K562 (cell line): ENCODE results near the gene WDR35. TPM values are rescaled to one million over a fixed set of nuclear protein-coding genes. Genes with fewer than 3 reads are reported as not detected.

Source experiments
- DDX20 ChIP-seq: fragments of 450-650 bp; IDR thresholded peaks from 2 replicates; pipeline ENCODE4 v1.6.1; 2016; ENCODE audit warnings: missing genetic modification characterization, low read depth, mild to moderate bottlenecking, missing compliant biosample characterization, moderate library complexity
- HDAC8 ChIP-seq: fragments of 450-650 bp; IDR thresholded peaks from 2 replicates; pipeline ENCODE4 v1.6.1; 2016; ENCODE audit warnings: mild to moderate bottlenecking, missing genetic modification characterization, moderate library complexity, missing compliant biosample characterization
- MYC ChIP-seq, 2 experiments: fragments of 250-450 bp in 1 of 2; sonication (Bioruptor Pico) in 1 of 2; IDR thresholded peaks; 2 replicates each; pipeline versions ENCODE4 v1.5.1 to v1.6.1; 2012 to 2021; ENCODE audit warnings: low read depth in 2 of 2, borderline replicate concordance in 1 of 2, improper control_type of control experiment in 1 of 2, low read length in 1 of 2, mild to moderate bottlenecking in 1 of 2, moderate library complexity in 1 of 2
- PCBP1 ChIP-seq: fragments of 200-400 bp; formaldehyde crosslinking; IDR thresholded peaks from 2 replicates; pipeline ENCODE4 v1.6.1; 2018; ENCODE audit warnings: mild to moderate bottlenecking, low read depth, low read length; ENCODE audit not compliant: poor library complexity, severe bottlenecking
- ZNF140 ChIP-seq: fragments of 250-450 bp; sonication (Bioruptor Pico); IDR thresholded peaks from 2 replicates; pipeline ENCODE4 v1.8.0; 2021; ENCODE audit warnings: moderate library complexity, mild to moderate bottlenecking, inconsistent platforms
- polyA plus RNA-seq, 8 experiments: library from polyadenylated mRNA; depleted of rRNA in 4 of 8; stranded (reverse) in 5 of 8; unstranded in 3 of 8; fragments of >200 nt; fragmentation: Nextera tagmentation in 2 of 8; fragmentation: Illumina TruSeq in 1 of 8; extraction: Ambion mirVana in 2 of 8; extraction: Trizol in 1 of 8; gene quantifications; 2 replicates each; pipeline versions ENCODE4 v1.2.1 to v1.2.3, GENCODE V29; 2011 to 2014; ENCODE audit warnings: inconsistent platforms in 1 of 8, missing spikeins in 1 of 8
- total RNA-seq, 7 experiments: library from RNA; depleted of rRNA in 6 of 7; stranded (reverse); fragments of >200 nt in 6 of 7; fragmentation: Illumina TruSeq in 2 of 7; extraction: Trizol in 2 of 7; gene quantifications; 2 replicates each; pipeline versions ENCODE4 v1.2.1 to v1.2.3, GENCODE V29; 2011 to 2021; ENCODE audit warnings: low replicate concordance in 1 of 7
- TF ChIP-seq, protein P1 (sequence below), 2 experiments: fragments of 450-650 bp in 1 of 2; sonication (generic) in 1 of 2; formaldehyde crosslinking in 1 of 2; IDR thresholded peaks; 2 replicates each; pipeline versions ENCODE4 v1.7.1 to v1.9.0; 2016 to 2022; ENCODE audit warnings: inconsistent platforms in 1 of 2, mild to moderate bottlenecking in 1 of 2, missing genetic modification reagents in 1 of 2
- TF ChIP-seq, protein P2 (sequence below): fragments of 250-450 bp; sonication (Bioruptor Pico); IDR thresholded peaks from 2 replicates; pipeline ENCODE4 v1.8.0; 2022; ENCODE audit warnings: inconsistent platforms, mild to moderate bottlenecking, moderate library complexity, borderline replicate concordance
- TF ChIP-seq, protein P3 (sequence below): sonication (generic); formaldehyde crosslinking; IDR thresholded peaks from 2 replicates; pipeline ENCODE4 v1.8.0; 2023; ENCODE audit warnings: missing genetic modification reagents, mild to moderate bottlenecking, borderline replicate concordance

The WDR35 gene
- total and polyA plus RNA-seq, 9 of the 15 experiments (the other 6 are each of a cell fraction or from before 2014, with no cell fraction given), result 3.3 to 13.1 (median 8.0) TPM

DNA sequence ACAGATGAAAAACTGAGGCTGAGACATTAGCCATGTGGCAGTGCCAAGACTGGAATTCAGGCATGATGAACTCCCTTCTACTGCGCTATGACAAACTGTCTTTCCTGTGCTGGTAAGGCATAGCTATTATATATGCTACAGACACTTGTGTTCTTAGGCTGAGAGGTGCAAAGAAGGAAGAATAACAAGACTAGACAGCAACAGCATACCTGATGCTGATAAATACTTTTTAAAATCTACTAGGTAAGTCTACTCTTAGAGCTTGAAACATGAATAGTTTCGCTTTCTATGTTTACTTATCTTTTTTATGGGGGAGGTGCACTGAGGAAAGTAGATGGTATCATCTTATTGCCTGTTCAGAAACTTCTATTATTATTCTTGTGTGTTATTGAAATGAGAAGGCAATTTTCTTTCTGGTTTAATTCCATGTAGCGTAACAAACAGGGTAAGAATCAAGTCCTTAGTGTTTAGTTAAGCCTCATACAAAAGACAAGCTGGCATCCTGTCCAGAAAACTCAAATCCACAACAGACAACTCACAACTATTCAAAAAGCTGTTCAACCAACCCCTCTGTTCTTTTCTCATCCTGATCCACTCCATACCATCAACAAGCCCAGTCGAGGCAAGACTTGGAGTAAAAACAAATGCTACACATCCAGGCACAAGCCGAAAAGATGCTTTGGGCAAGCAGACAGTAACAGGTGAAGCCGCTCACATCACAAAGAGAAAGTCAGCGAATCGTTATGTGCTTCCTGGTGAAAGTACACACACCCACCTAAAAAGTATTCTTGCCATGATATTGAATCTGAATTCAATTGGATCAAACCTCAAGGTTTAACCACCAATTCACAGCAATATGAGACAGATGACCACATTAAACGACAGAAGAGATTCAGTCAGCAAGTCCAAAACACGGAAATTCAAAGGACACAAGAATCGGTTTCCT, 89.6 kb downstream of the WDR35 start (continued):
- TF ChIP-seq, protein P1, sequence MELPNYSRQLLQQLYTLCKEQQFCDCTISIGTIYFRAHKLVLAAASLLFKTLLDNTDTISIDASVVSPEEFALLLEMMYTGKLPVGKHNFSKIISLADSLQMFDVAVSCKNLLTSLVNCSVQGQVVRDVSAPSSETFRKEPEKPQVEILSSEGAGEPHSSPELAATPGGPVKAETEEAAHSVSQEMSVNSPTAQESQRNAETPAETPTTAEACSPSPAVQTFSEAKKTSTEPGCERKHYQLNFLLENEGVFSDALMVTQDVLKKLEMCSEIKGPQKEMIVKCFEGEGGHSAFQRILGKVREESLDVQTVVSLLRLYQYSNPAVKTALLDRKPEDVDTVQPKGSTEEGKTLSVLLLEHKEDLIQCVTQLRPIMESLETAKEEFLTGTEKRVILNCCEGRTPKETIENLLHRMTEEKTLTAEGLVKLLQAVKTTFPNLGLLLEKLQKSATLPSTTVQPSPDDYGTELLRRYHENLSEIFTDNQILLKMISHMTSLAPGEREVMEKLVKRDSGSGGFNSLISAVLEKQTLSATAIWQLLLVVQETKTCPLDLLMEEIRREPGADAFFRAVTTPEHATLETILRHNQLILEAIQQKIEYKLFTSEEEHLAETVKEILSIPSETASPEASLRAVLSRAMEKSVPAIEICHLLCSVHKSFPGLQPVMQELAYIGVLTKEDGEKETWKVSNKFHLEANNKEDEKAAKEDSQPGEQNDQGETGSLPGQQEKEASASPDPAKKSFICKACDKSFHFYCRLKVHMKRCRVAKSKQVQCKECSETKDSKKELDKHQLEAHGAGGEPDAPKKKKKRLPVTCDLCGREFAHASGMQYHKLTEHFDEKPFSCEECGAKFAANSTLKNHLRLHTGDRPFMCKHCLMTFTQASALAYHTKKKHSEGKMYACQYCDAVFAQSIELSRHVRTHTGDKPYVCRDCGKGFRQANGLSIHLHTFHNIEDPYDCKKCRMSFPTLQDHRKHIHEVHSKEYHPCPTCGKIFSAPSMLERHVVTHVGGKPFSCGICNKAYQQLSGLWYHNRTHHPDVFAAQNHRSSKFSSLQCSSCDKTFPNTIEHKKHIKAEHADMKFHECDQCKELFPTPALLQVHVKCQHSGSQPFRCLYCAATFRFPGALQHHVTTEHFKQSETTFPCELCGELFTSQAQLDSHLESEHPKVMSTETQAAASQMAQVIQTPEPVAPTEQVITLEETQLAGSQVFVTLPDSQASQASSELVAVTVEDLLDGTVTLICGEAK (IDR thresholded peaks at IDR 0.05), result no peak
- TF ChIP-seq, protein P1 (CRISPR knock-in tag; IDR thresholded peaks at IDR 0.05), result no peak
- TF ChIP-seq DDX20 (tag) (no peak), PCBP1 (no peak), ZNF140 (CRISPR knock-in tag) (no peak), HDAC8 (no peak), MYC (IDR thresholded peaks at IDR 0.05; ENCODE audit: low read depth, low read length) (peak; percentile 54; the same call in 1 of the 2 replicates), MYC (CRISPR knock-in tag; IDR thresholded peaks at IDR 0.05; ENCODE audit: borderline replicate concordance, low read depth) (no peak)
- TF ChIP-seq, protein P2, sequence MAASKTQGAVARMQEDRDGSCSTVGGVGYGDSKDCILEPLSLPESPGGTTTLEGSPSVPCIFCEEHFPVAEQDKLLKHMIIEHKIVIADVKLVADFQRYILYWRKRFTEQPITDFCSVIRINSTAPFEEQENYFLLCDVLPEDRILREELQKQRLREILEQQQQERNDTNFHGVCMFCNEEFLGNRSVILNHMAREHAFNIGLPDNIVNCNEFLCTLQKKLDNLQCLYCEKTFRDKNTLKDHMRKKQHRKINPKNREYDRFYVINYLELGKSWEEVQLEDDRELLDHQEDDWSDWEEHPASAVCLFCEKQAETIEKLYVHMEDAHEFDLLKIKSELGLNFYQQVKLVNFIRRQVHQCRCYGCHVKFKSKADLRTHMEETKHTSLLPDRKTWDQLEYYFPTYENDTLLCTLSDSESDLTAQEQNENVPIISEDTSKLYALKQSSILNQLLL (CRISPR knock-in tag), result no peak
- TF ChIP-seq, protein P3, sequence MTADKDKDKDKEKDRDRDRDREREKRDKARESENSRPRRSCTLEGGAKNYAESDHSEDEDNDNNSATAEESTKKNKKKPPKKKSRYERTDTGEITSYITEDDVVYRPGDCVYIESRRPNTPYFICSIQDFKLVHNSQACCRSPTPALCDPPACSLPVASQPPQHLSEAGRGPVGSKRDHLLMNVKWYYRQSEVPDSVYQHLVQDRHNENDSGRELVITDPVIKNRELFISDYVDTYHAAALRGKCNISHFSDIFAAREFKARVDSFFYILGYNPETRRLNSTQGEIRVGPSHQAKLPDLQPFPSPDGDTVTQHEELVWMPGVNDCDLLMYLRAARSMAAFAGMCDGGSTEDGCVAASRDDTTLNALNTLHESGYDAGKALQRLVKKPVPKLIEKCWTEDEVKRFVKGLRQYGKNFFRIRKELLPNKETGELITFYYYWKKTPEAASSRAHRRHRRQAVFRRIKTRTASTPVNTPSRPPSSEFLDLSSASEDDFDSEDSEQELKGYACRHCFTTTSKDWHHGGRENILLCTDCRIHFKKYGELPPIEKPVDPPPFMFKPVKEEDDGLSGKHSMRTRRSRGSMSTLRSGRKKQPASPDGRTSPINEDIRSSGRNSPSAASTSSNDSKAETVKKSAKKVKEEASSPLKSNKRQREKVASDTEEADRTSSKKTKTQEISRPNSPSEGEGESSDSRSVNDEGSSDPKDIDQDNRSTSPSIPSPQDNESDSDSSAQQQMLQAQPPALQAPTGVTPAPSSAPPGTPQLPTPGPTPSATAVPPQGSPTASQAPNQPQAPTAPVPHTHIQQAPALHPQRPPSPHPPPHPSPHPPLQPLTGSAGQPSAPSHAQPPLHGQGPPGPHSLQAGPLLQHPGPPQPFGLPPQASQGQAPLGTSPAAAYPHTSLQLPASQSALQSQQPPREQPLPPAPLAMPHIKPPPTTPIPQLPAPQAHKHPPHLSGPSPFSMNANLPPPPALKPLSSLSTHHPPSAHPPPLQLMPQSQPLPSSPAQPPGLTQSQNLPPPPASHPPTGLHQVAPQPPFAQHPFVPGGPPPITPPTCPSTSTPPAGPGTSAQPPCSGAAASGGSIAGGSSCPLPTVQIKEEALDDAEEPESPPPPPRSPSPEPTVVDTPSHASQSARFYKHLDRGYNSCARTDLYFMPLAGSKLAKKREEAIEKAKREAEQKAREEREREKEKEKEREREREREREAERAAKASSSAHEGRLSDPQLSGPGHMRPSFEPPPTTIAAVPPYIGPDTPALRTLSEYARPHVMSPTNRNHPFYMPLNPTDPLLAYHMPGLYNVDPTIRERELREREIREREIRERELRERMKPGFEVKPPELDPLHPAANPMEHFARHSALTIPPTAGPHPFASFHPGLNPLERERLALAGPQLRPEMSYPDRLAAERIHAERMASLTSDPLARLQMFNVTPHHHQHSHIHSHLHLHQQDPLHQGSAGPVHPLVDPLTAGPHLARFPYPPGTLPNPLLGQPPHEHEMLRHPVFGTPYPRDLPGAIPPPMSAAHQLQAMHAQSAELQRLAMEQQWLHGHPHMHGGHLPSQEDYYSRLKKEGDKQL (CRISPR knock-in tag), result no peak
